Activated T-cell treated with anti-CD3 and anti-CD28 coated beads, Interleukin-2, amount 50 U/mL, for 72 hours (primary cell): Measurements from ENCODE around the gene CGB2. TPM values are rescaled to one million over a fixed set of nuclear protein-coding genes. Genes with fewer than 3 reads are reported as not detected.
"Not testable (repeated sequence)": the region's sequence is repeated elsewhere in the genome, so short reads cannot be mapped to it uniquely, and the experiment has no call there.

Source experiments
- ATAC-seq, 2 donors: fragments of 150-1000 bp; cut with Tn5 transposase; replicated peaks in 1 of 2; 2 replicates each; pipeline ENCODE4 v1.10.0; 2021; ENCODE audit warnings: moderate library complexity in 2 of 2, mild to moderate bottlenecking in 1 of 2
- DNase-seq, 2 donors: peaks; one replicate each; pipeline ENCODE4 v3.0.0; 2021 to 2022; ENCODE audit warnings: mixed read lengths in 1 of 2
- H3K27ac Mint-ChIP-seq: one replicate; pipeline ENCODE4 v1.8.0; 2022; ENCODE audit warnings: mild to moderate bottlenecking, moderate library complexity, mixed read lengths
- H3K27me3 Mint-ChIP-seq: one replicate; pipeline ENCODE4 v1.8.0; 2022; ENCODE audit warnings: low read depth, mixed read lengths
- H3K36me3 Mint-ChIP-seq, 2 donors: one replicate each; pipeline ENCODE4 v1.8.0; 2022; ENCODE audit warnings: mixed read lengths in 2 of 2, mild to moderate bottlenecking in 1 of 2; ENCODE audit not compliant: insufficient read depth in 2 of 2
- H3K4me1 Mint-ChIP-seq: one replicate; pipeline ENCODE4 v1.8.0; 2022; ENCODE audit warnings: low read depth, mixed read lengths
- H3K4me3 Mint-ChIP-seq, 2 donors: one replicate each; pipeline ENCODE4 v1.8.0; 2022; ENCODE audit warnings: mild to moderate bottlenecking in 2 of 2, mixed read lengths in 2 of 2, moderate library complexity in 2 of 2
- H3K9me3 Mint-ChIP-seq, 2 donors: one replicate each; pipeline ENCODE4 v1.8.0; 2022; ENCODE audit warnings: mixed read lengths in 2 of 2
- total RNA-seq, 2 donors: library from RNA; stranded (reverse); gene quantifications; one replicate each; pipeline ENCODE4 v1.2.3, GENCODE V29; 2022

The CGB2 gene
- total RNA-seq, 2 donors from 2014 or later = 1.4 TPM; not detected in 1

- Mint-ChIP-seq H3K4me1 (peaks cover 25% of the 10 kb centered on the region), H3K4me3 (no peak overlapping the region), H3K27me3 (peaks cover 25% of the 10 kb centered on the region), H3K9me3 (no peaks in the 10 kb centered on the region), H3K36me3 (peaks cover 0 to 5% of the 10 kb centered on the region in 2 donors), H3K27ac (no peak overlapping the region)
- no peak for ATAC-seq
- DNase-seq = no peak
Measured at GRCh38 chr19:49016067-49016839, 15.4 kb upstream of the CGB2 start.

GRCh38 chr19:49017041-49017665, 14.5 kb upstream of the CGB2 start, which contains the start of gene LHB:
TSS of gene LHB (minus strand) at chr19:49017091. CDS start at chr19:49017081, 10 bp downstream.
- Mint-ChIP-seq H3K27ac (no peak within 1 kb of the TSS), H3K4me1 (peaks cover 28% of the 10 kb centered on the region), H3K9me3 (no peaks in the 10 kb centered on the region), H3K27me3 (peaks cover 26% of the 10 kb centered on the region), H3K4me3 (peak within 1 kb of the TSS; percentile 70 to 93), H3K36me3 (peaks cover 0 to 3% of the 10 kb centered on the region in 2 donors)
- ATAC-seq (no peak), DNase-seq (no peak)

- peak; percentile 74 to 77 for DNase-seq
- Mint-ChIP-seq H3K9me3 (no peaks in the 10 kb centered on the region), H3K27me3 (peaks cover 26% of the 10 kb centered on the region), H3K4me1 (peaks cover 28% of the 10 kb centered on the region), H3K36me3 (peaks cover 0 to 3% of the 10 kb centered on the region in 2 donors), H3K4me3 (peak overlapping the region; percentile 70 to 93), H3K27ac (no peak overlapping the region)
- ATAC-seq = peak; percentile 79 to 80
Measured at GRCh38 chr19:49017666-49018351, 13.9 kb upstream of the CGB2 start.

- ATAC-seq, H3K9me3 Mint-ChIP-seq, H3K27ac Mint-ChIP-seq, H3K36me3 Mint-ChIP-seq: not testable (repeated sequence)
- Mint-ChIP-seq H3K4me3 (peak overlapping the region; percentile 70 to 93), H3K27me3 (peaks cover 26% of the 10 kb centered on the region), H3K4me1 (peaks cover 28% of the 10 kb centered on the region)
- peak in 1 of 2 donors; percentile 23 for DNase-seq
Measured at GRCh38 chr19:49018388-49019241, 13.1 kb upstream of the CGB2 start.

- no peak overlapping the region for H3K27ac Mint-ChIP-seq
- no peaks in the 10 kb centered on the region for H3K9me3 Mint-ChIP-seq
- H3K4me1 Mint-ChIP-seq = peaks cover 28% of the 10 kb centered on the region
- peak overlapping the region; percentile 70 to 93 for H3K4me3 Mint-ChIP-seq
- peak; percentile 69 to 75 for DNase-seq
- H3K36me3 Mint-ChIP-seq = peaks cover 0 to 3% of the 10 kb centered on the region in 2 donors
- H3K27me3 Mint-ChIP-seq = peaks cover 26% of the 10 kb centered on the region
- peak; percentile 51 to 60 for ATAC-seq
Measured at GRCh38 chr19:49019242-49019932, 12.3 kb upstream of the CGB2 start.

GRCh38 chr19:49020342-49020741, 11.3 kb upstream of the CGB2 start:
- Mint-ChIP-seq H3K4me1 (peaks cover 28% of the 10 kb centered on the region), H3K36me3 (peaks cover 0 to 3% of the 10 kb centered on the region in 2 donors), H3K27me3 (peaks cover 26% of the 10 kb centered on the region), H3K27ac (no peak overlapping the region), H3K9me3 (no peaks in the 10 kb centered on the region), H3K4me3 (peak overlapping the region in 1 of 2 donors; percentile 70)
- DNase-seq (no peak), ATAC-seq (no peak)

- peaks cover 28% of the 10 kb centered on the region for H3K4me1 Mint-ChIP-seq
- H3K4me3 Mint-ChIP-seq = peak overlapping the region; percentile 0 to 22
- peaks cover 26% of the 10 kb centered on the region for H3K27me3 Mint-ChIP-seq
- no peaks in the 10 kb centered on the region for H3K36me3 Mint-ChIP-seq
- ATAC-seq (peak; percentile 26 to 35), DNase-seq (peak; percentile 18 to 30)
- no peak overlapping the region for H3K27ac Mint-ChIP-seq
- no peaks in the 10 kb centered on the region for H3K9me3 Mint-ChIP-seq
Measured at GRCh38 chr19:49020931-49021895, 10.5 kb upstream of the CGB2 start.

GRCh38 chr19:49022116-49022515, 9.6 kb upstream of the CGB2 start:
- DNase-seq = no peak
- Mint-ChIP-seq H3K36me3 (no peaks in the 10 kb centered on the region), H3K9me3 (no peaks in the 10 kb centered on the region), H3K27ac (no peak overlapping the region), H3K27me3 (peaks cover 26% of the 10 kb centered on the region), H3K4me3 (no peak overlapping the region), H3K4me1 (peaks cover 28% of the 10 kb centered on the region)
- no peak for ATAC-seq

GRCh38 chr19:49024233-49024632, 7.5 kb upstream of the CGB2 start, which contains the start of gene CGB3:
TSS of gene CGB3 (minus strand) at chr19:49024333. CDS start at chr19:49023971, 362 bp downstream.
- DNase-seq, ATAC-seq, H3K4me3 Mint-ChIP-seq, H3K9me3 Mint-ChIP-seq, H3K36me3 Mint-ChIP-seq, H3K27ac Mint-ChIP-seq: not testable (repeated sequence)
- Mint-ChIP-seq H3K4me1 (peaks cover 17% of the 10 kb centered on the region), H3K27me3 (peaks cover 21% of the 10 kb centered on the region)

- not testable (repeated sequence) for H3K4me3 Mint-ChIP-seq, ATAC-seq, DNase-seq
Measured at GRCh38 chr19:49025088-49025487, 6.6 kb upstream of the CGB2 start.

GRCh38 chr19:49025599-49025998, 6.1 kb upstream of the CGB2 start:
- not testable (repeated sequence) for H3K4me1 Mint-ChIP-seq, H3K27me3 Mint-ChIP-seq, H3K9me3 Mint-ChIP-seq, H3K4me3 Mint-ChIP-seq, DNase-seq, ATAC-seq, H3K27ac Mint-ChIP-seq, H3K36me3 Mint-ChIP-seq

More at GRCh38 chr19:49025088-49025487, 6.6 kb upstream of the CGB2 start:
- H3K27ac Mint-ChIP-seq, H3K36me3 Mint-ChIP-seq, H3K9me3 Mint-ChIP-seq: not testable (repeated sequence)
- Mint-ChIP-seq H3K27me3 (peaks cover 13% of the 10 kb centered on the region), H3K4me1 (peaks cover 14% of the 10 kb centered on the region)
